NCI-H748 treated with DMSO at 0.1 percent for 48 hours (cell line): ENCODE results near the gene CCDC192.

ENCODE experiments used
- DNase-seq: peaks from one replicate; lab custom pipeline; 2025; lab: John Stamatoyannopoulos, UW

The CCDC192 gene

GRCh38 chr5:127985811-127986325 is 282.7 kb downstream of the CCDC192 start:
- DNase-seq: no peak

- DNase-seq: no peak
These were observed 284.4 kb downstream of the CCDC192 start for GRCh38 chr5:127987354-127988145.

GRCh38 chr5:127988146-127988760 is 285.1 kb downstream of the CCDC192 start:
- DNase-seq: peak; percentile 49
